ENCODE measurements around the gene LRRC7. TPM values are rescaled to one million over a fixed set of nuclear protein-coding genes. Genes with fewer than 3 reads are reported as not detected.

Gene LRRC7
- total RNA-seq, 4 donors from 2014 or later: 0.62 to 2.1 (median 1.3) TPM

DNA sequence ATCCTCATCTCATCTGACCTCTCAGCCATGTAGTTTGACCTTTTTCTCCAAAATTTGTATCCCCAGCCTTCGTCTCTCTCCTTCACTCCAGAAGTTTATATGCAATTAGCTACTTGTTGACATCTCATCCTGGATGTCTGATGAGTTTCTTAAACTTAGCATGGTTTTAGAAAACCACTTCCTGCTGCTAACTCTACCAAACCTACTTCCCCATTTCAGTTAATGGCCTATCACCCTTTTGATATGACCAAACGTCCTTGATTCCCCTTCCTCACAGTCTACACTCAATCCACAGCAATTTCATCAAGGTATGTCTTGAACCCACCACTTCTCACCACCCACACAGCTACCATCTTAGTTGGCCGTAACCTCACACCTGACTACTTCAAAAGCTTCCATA, 515.8 kb downstream of the LRRC7 start:
- in situ Hi-C loops (cut with MboI; ENCODE audit: low sequenced_read_pairs in 4 of 4): no loop called here
- no peak overlapping the region for H3K27ac ChIP-seq
- no peaks in the 10 kb centered on the region for H3K27me3 ChIP-seq
- no peaks in the 10 kb centered on the region for H3K4me1 ChIP-seq
- H3K4me3 ChIP-seq: no peak overlapping the region
- DNase-seq: no peak
- no peak for ATAC-seq
- no peaks in the 10 kb centered on the region for H3K36me3 ChIP-seq
- intact Hi-C loops (cut with DNase I; ENCODE audit: low total_unique reads): no loop called here
- TF ChIP-seq POLR2A (IDR thresholded peaks at IDR 0.05): no peak
- TF ChIP-seq, protein P1, sequence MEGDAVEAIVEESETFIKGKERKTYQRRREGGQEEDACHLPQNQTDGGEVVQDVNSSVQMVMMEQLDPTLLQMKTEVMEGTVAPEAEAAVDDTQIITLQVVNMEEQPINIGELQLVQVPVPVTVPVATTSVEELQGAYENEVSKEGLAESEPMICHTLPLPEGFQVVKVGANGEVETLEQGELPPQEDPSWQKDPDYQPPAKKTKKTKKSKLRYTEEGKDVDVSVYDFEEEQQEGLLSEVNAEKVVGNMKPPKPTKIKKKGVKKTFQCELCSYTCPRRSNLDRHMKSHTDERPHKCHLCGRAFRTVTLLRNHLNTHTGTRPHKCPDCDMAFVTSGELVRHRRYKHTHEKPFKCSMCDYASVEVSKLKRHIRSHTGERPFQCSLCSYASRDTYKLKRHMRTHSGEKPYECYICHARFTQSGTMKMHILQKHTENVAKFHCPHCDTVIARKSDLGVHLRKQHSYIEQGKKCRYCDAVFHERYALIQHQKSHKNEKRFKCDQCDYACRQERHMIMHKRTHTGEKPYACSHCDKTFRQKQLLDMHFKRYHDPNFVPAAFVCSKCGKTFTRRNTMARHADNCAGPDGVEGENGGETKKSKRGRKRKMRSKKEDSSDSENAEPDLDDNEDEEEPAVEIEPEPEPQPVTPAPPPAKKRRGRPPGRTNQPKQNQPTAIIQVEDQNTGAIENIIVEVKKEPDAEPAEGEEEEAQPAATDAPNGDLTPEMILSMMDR (IDR thresholded peaks at IDR 0.05 in 4 of 5, conservative IDR thresholded peaks at IDR 0.05 in 1 of 5): no peak
- no peaks in the 10 kb centered on the region for H3K9me3 ChIP-seq

DNA sequence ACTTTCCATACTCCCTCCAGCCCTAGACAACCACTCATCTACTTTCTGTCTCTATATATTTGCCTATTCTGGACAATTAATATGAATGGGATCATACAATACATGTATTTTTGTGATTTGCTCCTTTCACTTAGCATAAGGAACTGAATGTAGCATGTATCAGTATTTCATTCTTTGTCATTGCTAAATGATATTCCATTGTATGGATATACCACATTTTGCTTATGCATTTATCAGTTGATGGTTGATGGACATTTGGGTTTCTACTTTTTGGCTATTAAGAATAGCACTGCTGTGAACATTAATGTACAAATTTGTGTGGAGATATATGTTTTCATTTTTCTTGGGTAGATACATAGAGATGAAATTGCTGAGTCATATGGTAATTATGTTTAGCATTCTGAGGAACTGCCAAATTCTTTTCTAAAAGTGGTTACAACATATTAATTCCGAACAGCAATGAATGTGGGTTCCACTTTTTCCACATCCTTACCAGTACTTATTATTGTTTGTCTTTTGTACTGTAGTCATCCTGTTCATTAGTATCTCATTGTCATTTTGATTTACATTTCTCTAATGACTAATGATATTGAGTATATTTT, 516.7 kb downstream of the LRRC7 start:
- TF ChIP-seq POLR2A (IDR thresholded peaks at IDR 0.05): no peak
- TF ChIP-seq, protein P1 (IDR thresholded peaks at IDR 0.05 in 4 of 5, conservative IDR thresholded peaks at IDR 0.05 in 1 of 5): no peak
- Histone ChIP-seq H3K9me3 (no peaks in the 10 kb centered on the region), H3K4me3 (no peak overlapping the region), H3K4me1 (no peaks in the 10 kb centered on the region), H3K27me3 (no peaks in the 10 kb centered on the region), H3K27ac (no peak overlapping the region), H3K36me3 (no peaks in the 10 kb centered on the region)
- ATAC-seq (no peak), DNase-seq (no peak)
- intact Hi-C loops (cut with DNase I; ENCODE audit: low total_unique reads) (no loop called here), in situ Hi-C loops (cut with MboI; ENCODE audit: low sequenced_read_pairs in 4 of 4) (no loop called here)

DNA sequence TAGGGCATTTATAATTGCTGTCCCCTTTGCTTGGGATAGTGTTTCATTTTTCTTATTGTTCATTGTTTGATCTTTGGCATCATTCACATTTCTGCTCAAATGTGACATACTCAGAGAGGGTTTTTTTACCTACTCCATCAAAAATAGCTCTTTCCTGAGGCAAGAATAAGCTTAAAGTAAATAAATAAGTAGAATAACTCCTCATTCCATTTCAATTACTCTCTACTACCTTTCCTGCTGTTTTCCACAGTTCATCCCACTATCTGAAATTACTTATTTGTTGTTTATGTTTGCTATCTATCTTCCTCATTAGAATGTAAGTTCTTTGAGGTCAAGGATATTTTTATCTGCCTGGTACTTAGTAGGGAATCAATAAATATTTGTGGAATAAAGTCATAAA, 517.8 kb downstream of the LRRC7 start:
- Histone ChIP-seq H3K27me3 (no peaks in the 10 kb centered on the region), H3K4me3 (no peak overlapping the region), H3K27ac (no peak overlapping the region), H3K4me1 (no peaks in the 10 kb centered on the region), H3K36me3 (no peaks in the 10 kb centered on the region), H3K9me3 (no peaks in the 10 kb centered on the region)
- ATAC-seq (no peak), DNase-seq (no peak)
- in situ Hi-C loops (cut with MboI; ENCODE audit: low sequenced_read_pairs in 4 of 4): no loop called here
- TF ChIP-seq POLR2A (IDR thresholded peaks at IDR 0.05): no peak
- TF ChIP-seq, protein P1 (IDR thresholded peaks at IDR 0.05 in 4 of 5, conservative IDR thresholded peaks at IDR 0.05 in 1 of 5): no peak
- intact Hi-C loops (cut with DNase I; ENCODE audit: low total_unique reads): no loop called here

DNA sequence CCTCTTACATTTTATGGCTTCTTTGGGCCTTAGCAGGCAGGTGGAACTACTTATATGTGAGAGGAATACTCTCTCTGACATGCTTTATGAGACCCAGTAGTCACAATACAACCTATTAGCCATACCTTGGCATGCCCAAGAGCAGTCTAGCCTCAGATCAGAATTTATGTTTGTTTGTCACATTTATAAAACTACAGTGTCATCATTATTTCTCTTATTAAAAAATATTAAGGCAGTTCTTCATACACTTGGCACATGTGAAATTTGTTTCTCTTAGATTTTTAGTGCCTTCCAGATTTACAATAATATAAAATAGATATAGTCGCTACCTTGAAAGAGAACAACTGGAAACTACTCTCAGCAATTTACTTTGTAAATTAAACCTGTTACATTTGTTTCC, 519.2 kb downstream of the LRRC7 start:
- H3K9me3 ChIP-seq: no peaks in the 10 kb centered on the region
- no peaks in the 10 kb centered on the region for H3K36me3 ChIP-seq
- intact Hi-C loops (cut with DNase I; ENCODE audit: low total_unique reads) (no loop called here), in situ Hi-C loops (cut with MboI; ENCODE audit: low sequenced_read_pairs in 4 of 4) (no loop called here)
- H3K4me3 ChIP-seq: no peak overlapping the region
- H3K4me1 ChIP-seq: no peaks in the 10 kb centered on the region
- no peak overlapping the region for H3K27ac ChIP-seq
- no peak for DNase-seq
- no peaks in the 10 kb centered on the region for H3K27me3 ChIP-seq
- no peak for ATAC-seq
- no peak for TF ChIP-seq POLR2A (IDR thresholded peaks at IDR 0.05)
- TF ChIP-seq, protein P1 (IDR thresholded peaks at IDR 0.05 in 4 of 5, conservative IDR thresholded peaks at IDR 0.05 in 1 of 5): no peak

- H3K27me3 ChIP-seq: no peaks in the 10 kb centered on the region
- H3K36me3 ChIP-seq: no peaks in the 10 kb centered on the region
- H3K9me3 ChIP-seq: no peaks in the 10 kb centered on the region
- in situ Hi-C loops (cut with MboI; ENCODE audit: low sequenced_read_pairs in 4 of 4): no loop called here
- intact Hi-C loops (cut with DNase I; ENCODE audit: low total_unique reads): no loop called here
- no peaks in the 10 kb centered on the region for H3K4me1 ChIP-seq
- H3K4me3 ChIP-seq: no peak overlapping the region
- no peak for TF ChIP-seq POLR2A (IDR thresholded peaks at IDR 0.05)
- TF ChIP-seq, protein P1 (IDR thresholded peaks at IDR 0.05 in 4 of 5, conservative IDR thresholded peaks at IDR 0.05 in 1 of 5): no peak
- H3K27ac ChIP-seq: no peak overlapping the region
- no peak for ATAC-seq
- DNase-seq: no peak
These were observed 522.4 kb downstream of the LRRC7 start for GRCh38 chr1:70090141-70090540.

Data from gastrocnemius medialis (tissue), 4 donors.